Measurements from ENCODE around the gene ZBTB16.

DNA sequence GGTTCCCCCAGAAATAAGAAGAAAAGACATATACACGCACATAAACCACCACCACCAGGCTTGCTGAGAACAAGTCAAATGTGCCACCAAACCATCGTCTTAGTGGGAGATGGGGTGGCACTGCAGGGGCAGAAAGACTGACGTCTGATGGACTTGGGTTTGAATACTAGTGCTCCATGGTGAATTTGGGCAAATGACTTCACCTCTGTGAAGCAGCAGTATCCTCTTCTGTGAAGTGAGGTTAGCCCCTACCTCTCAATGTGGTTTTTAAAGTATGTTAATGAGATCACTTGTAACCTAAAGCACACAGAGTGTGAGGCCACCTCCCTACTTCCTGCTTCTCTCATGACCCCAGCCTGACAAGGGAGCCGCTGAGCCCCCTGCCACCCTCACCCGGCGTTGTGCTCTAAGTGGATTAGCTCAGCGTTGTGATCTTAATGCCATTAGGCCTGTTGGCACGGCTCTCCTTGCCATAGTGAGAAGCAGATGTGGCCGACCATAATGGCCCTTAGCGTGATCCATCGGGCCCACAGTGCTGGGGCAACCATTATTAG lies 14.4 kb downstream of the ZBTB16 start:
- TF ChIP-seq, protein P1, sequence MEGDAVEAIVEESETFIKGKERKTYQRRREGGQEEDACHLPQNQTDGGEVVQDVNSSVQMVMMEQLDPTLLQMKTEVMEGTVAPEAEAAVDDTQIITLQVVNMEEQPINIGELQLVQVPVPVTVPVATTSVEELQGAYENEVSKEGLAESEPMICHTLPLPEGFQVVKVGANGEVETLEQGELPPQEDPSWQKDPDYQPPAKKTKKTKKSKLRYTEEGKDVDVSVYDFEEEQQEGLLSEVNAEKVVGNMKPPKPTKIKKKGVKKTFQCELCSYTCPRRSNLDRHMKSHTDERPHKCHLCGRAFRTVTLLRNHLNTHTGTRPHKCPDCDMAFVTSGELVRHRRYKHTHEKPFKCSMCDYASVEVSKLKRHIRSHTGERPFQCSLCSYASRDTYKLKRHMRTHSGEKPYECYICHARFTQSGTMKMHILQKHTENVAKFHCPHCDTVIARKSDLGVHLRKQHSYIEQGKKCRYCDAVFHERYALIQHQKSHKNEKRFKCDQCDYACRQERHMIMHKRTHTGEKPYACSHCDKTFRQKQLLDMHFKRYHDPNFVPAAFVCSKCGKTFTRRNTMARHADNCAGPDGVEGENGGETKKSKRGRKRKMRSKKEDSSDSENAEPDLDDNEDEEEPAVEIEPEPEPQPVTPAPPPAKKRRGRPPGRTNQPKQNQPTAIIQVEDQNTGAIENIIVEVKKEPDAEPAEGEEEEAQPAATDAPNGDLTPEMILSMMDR (IDR thresholded peaks at IDR 0.05; ENCODE audit: low read depth, low read length): no peak
- no peak for TF ChIP-seq POLR2A (IDR thresholded peaks at IDR 0.05; ENCODE audit: extremely low read depth, insufficient read length)
- TF ChIP-seq, protein P2, sequence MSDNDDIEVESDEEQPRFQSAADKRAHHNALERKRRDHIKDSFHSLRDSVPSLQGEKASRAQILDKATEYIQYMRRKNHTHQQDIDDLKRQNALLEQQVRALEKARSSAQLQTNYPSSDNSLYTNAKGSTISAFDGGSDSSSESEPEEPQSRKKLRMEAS (IDR thresholded peaks at IDR 0.05; ENCODE audit: low read depth, low read length): no peak

Data from NB4 (cell line).